Endothelial cell of umbilical vein (primary cell): ENCODE results near the gene ARHGEF17. TPM values are rescaled to one million over a fixed set of nuclear protein-coding genes. Genes with fewer than 3 reads are reported as not detected.

Experiments used
- BruUV-seq: library from RNA; stranded (reverse); fragments of 400-500 nt; replicated peaks from 2 replicates; lab custom pipeline; 2021; lab: Mats Ljungman, UMichigan
- CTCF ChIA-PET: fragments of 300-600, 350-600 bp; sonication (Branson Sonifier 250); formaldehyde crosslinking; loops from one replicate; lab custom pipeline; 2021; ENCODE audit warnings: antibody characterized with exemption, inconsistent platforms; lab: Charles Lee
- POLR2A ChIA-PET: fragments of 300-600, 350-600 bp; sonication (Branson Sonifier 250); formaldehyde crosslinking; loops from one replicate; lab custom pipeline; 2021; ENCODE audit warnings: antibody characterized with exemption, inconsistent platforms; lab: Charles Lee
- DNase-seq: peaks from one replicate; pipeline ENCODE4 v3.0.0-alpha.2; 2011; ENCODE audit warnings: low read depth, low spot score
- FAIRE-seq: peaks from 2 replicates; lab custom pipeline; 2011; peaks lifted over from hg19 to GRCh38; lab: Jason Lieb, UNC
- H2AFZ ChIP-seq: 2 replicates; pipeline ENCODE4 v1.6.0; 2012; ENCODE audit warnings: low read depth, low read length, control low read depth, inconsistent platforms
- H3K27ac ChIP-seq: 2 replicates; pipeline ENCODE4 v1.5.1; 2011; ENCODE audit warnings: low read depth, mild to moderate bottlenecking, control low read depth, low read length, moderate library complexity; ENCODE audit not compliant: insufficient read depth
- H3K27me3 ChIP-seq, 2 experiments: 2 replicates each; pipeline versions ENCODE4 v1.6.0 to v1.6.1; 2011; ENCODE audit warnings: low read length in 2 of 2, mixed read lengths in 1 of 2; ENCODE audit not compliant: control insufficient read depth in 2 of 2, insufficient read depth in 2 of 2
- H3K36me3 ChIP-seq, 2 experiments: 2 replicates in 1 of 2; 3 replicates in 1 of 2; pipeline ENCODE4 v1.5.1; 2011; ENCODE audit warnings: low read length in 2 of 2, mild to moderate bottlenecking in 1 of 2, moderate library complexity in 1 of 2; ENCODE audit not compliant: control insufficient read depth in 2 of 2, insufficient read depth in 2 of 2; ENCODE audit errors: extremely low read depth in 1 of 2
- H3K4me1 ChIP-seq: 3 replicates; pipeline ENCODE4 v1.5.1; 2011; ENCODE audit warnings: mild to moderate bottlenecking, low read length; ENCODE audit not compliant: control insufficient read depth, insufficient read depth; ENCODE audit errors: extremely low read depth
- H3K4me2 ChIP-seq: 2 replicates; pipeline ENCODE4 v1.6.1; 2011; ENCODE audit warnings: low read length, control low read depth, mixed read lengths; ENCODE audit not compliant: insufficient read depth
- H3K4me3 ChIP-seq, 3 experiments: fragments of 200-600 bp in 1 of 3; sonication (generic), shearing (Covaris generic) in 1 of 3; replicated peaks in 1 of 3; 2 replicates each; pipeline ENCODE4 v1.5.1; 2011 to 2016; ENCODE audit warnings: control low read depth in 3 of 3, low read length in 3 of 3, mild to moderate bottlenecking in 2 of 3, inconsistent platforms in 1 of 3, low read depth in 1 of 3, moderate library complexity in 1 of 3; ENCODE audit not compliant: insufficient read depth in 1 of 3
- H3K79me2 ChIP-seq: 2 replicates; pipeline ENCODE4 v1.6.0; 2012; ENCODE audit warnings: low read length, inconsistent platforms; ENCODE audit not compliant: control insufficient read depth, insufficient read depth
- H3K9ac ChIP-seq: replicated peaks from 2 replicates; pipeline ENCODE3; 2011; ENCODE audit warnings: low read length, control low read depth; ENCODE audit not compliant: insufficient read depth; ENCODE audit errors: extremely low read depth
- H3K9me1 ChIP-seq: replicated peaks from 3 replicates; pipeline ENCODE4 v1.6.0; 2011; ENCODE audit warnings: mild to moderate bottlenecking, low read length; ENCODE audit not compliant: control insufficient read depth, insufficient read depth; ENCODE audit errors: extremely low read depth
- H3K9me3 ChIP-seq: replicated peaks from 2 replicates; pipeline ENCODE4 v1.5.1; 2012; ENCODE audit warnings: low read length, inconsistent platforms; ENCODE audit not compliant: control insufficient read depth, insufficient read depth
- H4K20me1 ChIP-seq: replicated peaks from 2 replicates; pipeline ENCODE3; 2011; ENCODE audit warnings: mild to moderate bottlenecking, low read length; ENCODE audit not compliant: control insufficient read depth, insufficient read depth; ENCODE audit errors: extremely low read depth
- CTCF ChIP-seq, 2 donors: IDR thresholded peaks; 1 replicate in 1 of 2; 2 replicates in 1 of 2; pipeline ENCODE4 v1.5.1; 2011; ENCODE audit warnings: low read length in 2 of 2, mild to moderate bottlenecking in 2 of 2, moderate library complexity in 2 of 2, control low read depth in 1 of 2, inconsistent platforms in 1 of 2, low read depth in 1 of 2; ENCODE audit not compliant: insufficient read depth in 1 of 2; ENCODE audit errors: extremely low read depth in 1 of 2
- JUN ChIP-seq: IDR thresholded peaks from 2 replicates; pipeline ENCODE4 v1.6.1; 2011; ENCODE audit warnings: borderline replicate concordance, low read depth; ENCODE audit not compliant: insufficient read length, insufficient read depth
- MAX ChIP-seq: IDR thresholded peaks from 2 replicates; pipeline ENCODE4 v1.6.1; 2011; ENCODE audit not compliant: insufficient read depth, insufficient read length
- dilution Hi-C: fragments of 300-500 bp; cut with MboI; formaldehyde crosslinking; loops from one replicate; pipeline ENCODE4 v1.15.0; 2019; ENCODE audit warnings: low sequenced_read_pairs; ENCODE audit not compliant: extremely low pct_ligation_motif_present
- intact Hi-C: fragments of 100-400 bp; cut with micrococcal nuclease; formaldehyde crosslinking; loops from one replicate; pipeline ENCODE4 v1.10.0; 2022
- polyA plus RNA-seq, 4 experiments: library from polyadenylated mRNA; depleted of rRNA in 3 of 4; stranded (reverse) in 3 of 4; unstranded in 1 of 4; fragments of >200 nt; gene quantifications; 2 replicates each; pipeline versions ENCODE4 v1.2.1 to v1.2.3, GENCODE V29; 2011 to 2012; ENCODE audit warnings: missing spikeins in 1 of 4
- total RNA-seq: library from RNA; stranded (reverse); gene quantifications from 2 replicates; pipeline ENCODE4 v1.2.3, GENCODE V29; 2021

ARHGEF17 gene
- total and polyA plus RNA-seq, 2 donors (not counting 3 experiments of a cell fraction or from before 2014, with no cell fraction given), result 74.9 to 89.9 TPM

GRCh38 chr11:73393479-73394415, 85.7 kb downstream of the ARHGEF17 start:
- intact Hi-C loops (loop anchor here (1.0 kb wide), 6 partner anchors 17 to 208 kb away; partner anchors contain the start of gene RELT), dilution Hi-C loops (no loop called here)
- H3K27me3 ChIP-seq, result no peaks in the 10 kb centered on the region
- H3K4me1 ChIP-seq, result peaks cover 13% of the 10 kb centered on the region
- no peak overlapping the region for H2AFZ ChIP-seq
- no peaks in the 10 kb centered on the region for H4K20me1 ChIP-seq
- DNase-seq, result peak; percentile 73
- TF ChIP-seq MAX (peak; percentile 73), CTCF (IDR thresholded peaks at IDR 0.05; ENCODE audit: extremely low read depth in 1 of 2, insufficient read depth in 1 of 2, low read depth in 1 of 2, low read length in 2 of 2) (peak; percentile 78 to 89), JUN (no peak)
- no peak overlapping the region for H3K4me3 ChIP-seq
- ChIA-PET POLR2A (interaction anchor here (0.7 kb wide), 1 partner anchor 204 kb away, joined by 3 read pairs; the partner anchor contains the start of gene FAM168A), CTCF (interaction anchor here (0.5 to 6.2 kb wide), 37 partner anchors 9 to 668 kb away, joined by 3 to 253 read pairs (median 6); partner anchors contain the start of genes ARHGEF17 and RELT)
- H3K4me2 ChIP-seq, result no peak overlapping the region
- no peaks in the 10 kb centered on the region for H3K9me3 ChIP-seq
- no peak overlapping the region for H3K9ac ChIP-seq
- FAIRE-seq, result no peak
- peak overlapping the region; percentile 46 for H3K27ac ChIP-seq
- no peaks in the 10 kb centered on the region for H3K79me2 ChIP-seq
- BruUV-seq, result no TSS peak
- peaks cover 0 to 9% of the 10 kb centered on the region in 2 experiments for H3K36me3 ChIP-seq
- no peaks in the 10 kb centered on the region for H3K9me1 ChIP-seq
